ENCODE measurements around the gene CLIP2. TPM values are rescaled to one million over a fixed set of nuclear protein-coding genes. Genes with fewer than 3 reads are reported as not detected.

The CLIP2 gene
- total RNA-seq, 1 donor from 2014 or later: 24.3 TPM

DNA sequence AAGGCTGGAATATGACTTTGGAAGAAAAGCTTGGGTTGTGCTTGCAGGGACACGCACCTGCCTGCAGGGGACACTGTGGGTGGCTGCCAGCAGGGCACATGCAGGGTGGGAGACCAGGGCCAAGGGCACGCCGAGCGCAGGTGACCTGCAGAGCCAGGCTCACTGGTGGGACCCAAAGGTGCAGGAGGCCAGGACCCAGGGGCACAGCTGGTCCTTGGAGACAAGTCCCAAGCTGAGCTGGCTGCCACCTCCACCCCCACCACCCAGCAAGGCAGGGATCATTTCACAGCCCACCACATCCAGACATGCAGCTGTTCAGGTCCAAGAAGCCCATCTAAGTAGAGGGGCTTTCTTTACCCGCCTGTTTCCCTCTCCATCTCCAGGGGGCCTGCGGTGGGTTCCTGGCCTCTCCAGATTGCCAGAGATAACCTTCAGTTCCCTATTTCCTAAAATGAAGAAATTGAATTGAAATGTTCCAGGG, 13.8 kb upstream of the CLIP2 start:
- peaks cover 28% of the 10 kb centered on the region for H3K4me1 ChIP-seq
- no peaks in the 10 kb centered on the region for H3K27me3 ChIP-seq
- TF ChIP-seq POLR2A (IDR thresholded peaks at IDR 0.05) (no peak), POLR2AphosphoS5 (IDR thresholded peaks at IDR 0.05; ENCODE audit: insufficient read depth in 1 of 2, low read depth in 1 of 2) (no peak)
- TF ChIP-seq, protein P1, sequence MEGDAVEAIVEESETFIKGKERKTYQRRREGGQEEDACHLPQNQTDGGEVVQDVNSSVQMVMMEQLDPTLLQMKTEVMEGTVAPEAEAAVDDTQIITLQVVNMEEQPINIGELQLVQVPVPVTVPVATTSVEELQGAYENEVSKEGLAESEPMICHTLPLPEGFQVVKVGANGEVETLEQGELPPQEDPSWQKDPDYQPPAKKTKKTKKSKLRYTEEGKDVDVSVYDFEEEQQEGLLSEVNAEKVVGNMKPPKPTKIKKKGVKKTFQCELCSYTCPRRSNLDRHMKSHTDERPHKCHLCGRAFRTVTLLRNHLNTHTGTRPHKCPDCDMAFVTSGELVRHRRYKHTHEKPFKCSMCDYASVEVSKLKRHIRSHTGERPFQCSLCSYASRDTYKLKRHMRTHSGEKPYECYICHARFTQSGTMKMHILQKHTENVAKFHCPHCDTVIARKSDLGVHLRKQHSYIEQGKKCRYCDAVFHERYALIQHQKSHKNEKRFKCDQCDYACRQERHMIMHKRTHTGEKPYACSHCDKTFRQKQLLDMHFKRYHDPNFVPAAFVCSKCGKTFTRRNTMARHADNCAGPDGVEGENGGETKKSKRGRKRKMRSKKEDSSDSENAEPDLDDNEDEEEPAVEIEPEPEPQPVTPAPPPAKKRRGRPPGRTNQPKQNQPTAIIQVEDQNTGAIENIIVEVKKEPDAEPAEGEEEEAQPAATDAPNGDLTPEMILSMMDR (IDR thresholded peaks at IDR 0.05): peak in 1 of 3 experiments; percentile 22
- H3K27ac ChIP-seq: no peak overlapping the region
- intact Hi-C loops (cut with DNase I): no loop called here
- no peaks in the 10 kb centered on the region for H3K9me3 ChIP-seq
- DNase-seq (ENCODE audit: extremely low spot score in 2 of 2): no peak
- no peak overlapping the region for H3K4me3 ChIP-seq
- H3K36me3 ChIP-seq: no peaks in the 10 kb centered on the region

DNA sequence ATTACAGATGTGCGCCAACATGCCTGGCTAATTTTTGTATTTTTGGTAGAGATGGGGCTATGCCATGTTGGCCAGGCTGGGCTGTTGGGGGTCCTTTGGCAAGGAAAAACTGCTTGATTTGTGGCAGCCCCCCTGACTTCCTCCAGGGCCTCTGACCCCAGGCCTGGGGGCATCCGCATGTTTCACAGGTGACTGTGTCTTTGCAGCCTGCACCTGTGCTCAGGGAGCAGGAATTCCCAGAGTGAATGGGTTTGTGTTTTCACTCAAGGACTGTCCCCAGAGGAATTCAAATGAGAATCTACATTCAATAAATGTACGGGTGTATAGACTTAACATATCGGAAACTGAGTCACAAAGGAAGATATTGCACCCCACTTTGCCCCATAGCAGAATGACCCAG, 11.6 kb upstream of the CLIP2 start:
- DNase-seq (ENCODE audit: extremely low spot score in 2 of 2): no peak
- H3K36me3 ChIP-seq: no peaks in the 10 kb centered on the region
- intact Hi-C loops (cut with DNase I): no loop called here
- no peaks in the 10 kb centered on the region for H3K27me3 ChIP-seq
- no peak overlapping the region for H3K27ac ChIP-seq
- H3K4me1 ChIP-seq: peaks cover 22% of the 10 kb centered on the region
- no peak overlapping the region for H3K4me3 ChIP-seq
- H3K9me3 ChIP-seq: no peaks in the 10 kb centered on the region
- TF ChIP-seq, protein P1 (IDR thresholded peaks at IDR 0.05): no peak
- TF ChIP-seq POLR2AphosphoS5 (IDR thresholded peaks at IDR 0.05; ENCODE audit: insufficient read depth in 1 of 2, low read depth in 1 of 2): no peak
- no peak for TF ChIP-seq POLR2A (IDR thresholded peaks at IDR 0.05)

DNA sequence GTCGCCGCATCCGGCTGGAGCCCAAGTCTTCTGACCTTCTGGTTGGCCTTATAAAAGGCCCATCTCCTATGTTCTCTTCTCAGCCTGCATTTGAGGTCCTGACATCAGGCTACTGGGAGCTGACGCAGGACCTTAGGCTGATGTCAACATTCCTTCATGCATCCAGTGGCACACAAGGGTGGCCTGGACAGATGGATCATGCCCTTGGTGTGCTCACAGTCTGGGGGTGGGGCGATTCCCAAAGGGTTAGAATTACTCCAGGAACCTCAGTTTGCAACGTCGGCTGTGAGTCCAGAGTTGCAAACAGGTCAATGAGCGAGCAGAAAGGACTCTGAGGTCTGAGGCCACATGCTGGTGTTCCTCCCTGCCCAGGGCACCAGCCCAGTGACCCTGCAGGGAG, 8.2 kb upstream of the CLIP2 start:
- no peaks in the 10 kb centered on the region for H3K27me3 ChIP-seq
- TF ChIP-seq POLR2AphosphoS5 (IDR thresholded peaks at IDR 0.05; ENCODE audit: insufficient read depth in 1 of 2, low read depth in 1 of 2) (no peak), POLR2A (IDR thresholded peaks at IDR 0.05) (no peak)
- TF ChIP-seq, protein P1 (IDR thresholded peaks at IDR 0.05): no peak
- intact Hi-C loops (cut with DNase I): no loop called here
- peak overlapping the region; percentile 74 for H3K27ac ChIP-seq
- no peaks in the 10 kb centered on the region for H3K36me3 ChIP-seq
- H3K4me3 ChIP-seq: no peak overlapping the region
- no peaks in the 10 kb centered on the region for H3K9me3 ChIP-seq
- H3K4me1 ChIP-seq: peaks cover 19% of the 10 kb centered on the region
- DNase-seq (ENCODE audit: extremely low spot score in 2 of 2): no peak

DNA sequence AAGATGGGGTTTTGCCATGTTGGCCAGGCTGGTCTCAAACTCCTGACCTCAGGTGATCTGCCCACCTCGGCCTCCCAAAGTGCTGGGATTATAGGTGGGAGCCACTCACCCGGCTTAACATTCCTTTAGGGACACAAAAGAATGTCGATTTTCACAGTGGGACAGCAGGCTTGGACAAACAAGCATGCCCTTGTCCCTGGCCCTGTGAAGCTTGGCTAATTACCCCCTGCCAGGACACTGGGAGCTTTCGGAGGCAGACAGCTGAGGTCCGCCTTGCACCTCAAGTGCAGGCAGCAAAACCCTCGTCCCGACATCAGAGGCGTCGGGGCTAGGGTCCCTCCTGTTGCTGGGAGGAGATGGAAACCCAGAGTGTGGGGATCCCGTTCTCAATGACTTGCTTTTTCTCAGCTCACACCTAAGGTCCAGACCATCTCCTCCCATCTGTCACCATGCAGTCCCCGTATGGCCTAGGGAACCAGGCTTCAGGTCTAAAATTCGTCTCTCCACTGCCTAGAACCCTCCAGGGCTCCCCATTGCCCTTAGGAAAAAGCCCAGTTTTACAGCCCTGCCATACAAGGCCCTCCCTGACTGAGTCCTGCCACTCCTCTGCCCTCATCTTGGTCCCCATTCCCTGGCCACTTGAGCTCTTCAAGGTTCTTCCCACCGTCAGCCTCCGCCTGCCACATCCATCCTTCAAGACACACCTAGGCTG, 6.3 kb upstream of the CLIP2 start:
- H3K27ac ChIP-seq: no peak overlapping the region
- TF ChIP-seq, protein P1 (IDR thresholded peaks at IDR 0.05): no peak
- TF ChIP-seq POLR2A (IDR thresholded peaks at IDR 0.05) (no peak), POLR2AphosphoS5 (IDR thresholded peaks at IDR 0.05; ENCODE audit: insufficient read depth in 1 of 2, low read depth in 1 of 2) (no peak)
- H3K4me1 ChIP-seq: peaks cover 19% of the 10 kb centered on the region
- DNase-seq (ENCODE audit: extremely low spot score in 2 of 2): no peak
- no peaks in the 10 kb centered on the region for H3K27me3 ChIP-seq
- no peaks in the 10 kb centered on the region for H3K36me3 ChIP-seq
- H3K9me3 ChIP-seq: no peaks in the 10 kb centered on the region
- intact Hi-C loops (cut with DNase I): no loop called here
- no peak overlapping the region for H3K4me3 ChIP-seq

DNA sequence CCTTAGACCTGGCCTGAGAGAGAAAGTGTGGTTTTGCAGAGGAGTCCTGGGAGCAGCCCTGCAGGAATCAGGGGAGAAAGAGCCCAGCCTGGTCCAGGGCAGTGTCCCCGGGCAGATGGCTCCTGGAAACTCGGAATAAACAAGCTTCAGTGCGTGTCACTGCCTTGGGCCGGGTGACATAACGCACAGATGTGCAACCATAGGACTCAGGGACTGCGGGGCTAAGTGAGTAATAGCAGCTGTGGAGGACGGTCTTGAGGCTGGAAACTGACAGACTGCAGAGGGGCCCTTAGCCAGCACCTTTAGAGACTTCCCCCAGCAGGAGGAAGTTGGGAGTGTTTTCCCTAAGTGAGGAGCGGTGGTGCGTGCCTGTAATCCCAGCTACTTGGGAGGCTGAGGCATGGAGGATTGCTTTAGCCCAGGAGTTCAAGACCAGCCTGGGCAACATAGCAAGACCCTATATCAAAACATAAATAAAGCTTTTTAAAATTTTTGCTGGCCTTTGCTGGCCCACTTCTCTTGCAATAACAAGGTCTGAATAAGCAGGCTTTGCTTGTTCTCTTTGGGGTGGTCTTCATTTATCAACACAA, 5.3 kb upstream of the CLIP2 start:
- Histone ChIP-seq H3K27ac (no peak overlapping the region), H3K36me3 (no peaks in the 10 kb centered on the region), H3K4me3 (no peak overlapping the region), H3K27me3 (no peaks in the 10 kb centered on the region), H3K9me3 (no peaks in the 10 kb centered on the region), H3K4me1 (peaks cover 26% of the 10 kb centered on the region)
- TF ChIP-seq POLR2A (IDR thresholded peaks at IDR 0.05): no peak
- TF ChIP-seq, protein P1 (IDR thresholded peaks at IDR 0.05): no peak
- TF ChIP-seq POLR2AphosphoS5 (IDR thresholded peaks at IDR 0.05; ENCODE audit: insufficient read depth in 1 of 2, low read depth in 1 of 2): no peak
- no peak for DNase-seq (ENCODE audit: extremely low spot score in 2 of 2)
- intact Hi-C loops (cut with DNase I): no loop called here

All from vagina (tissue), 2 donors.